HepG2 (cell line): ENCODE data around the gene PCBP1. TPM values are rescaled to one million over a fixed set of nuclear protein-coding genes. Genes with fewer than 3 reads are reported as not detected.
A peak's percentile ranks its signal among the peaks of the same experiment; 100 is the strongest.

ENCODE experiments used
- DR1 ChIP-seq: sonication (generic); formaldehyde crosslinking; IDR thresholded peaks from 2 replicates; pipeline ENCODE4 v1.8.0; 2021; ENCODE audit warnings: mild to moderate bottlenecking, missing genetic modification reagents, inconsistent platforms
- FOSL1 ChIP-seq: sonication (generic); formaldehyde crosslinking; IDR thresholded peaks from 2 replicates; pipeline ENCODE4 v1.9.0; 2021; ENCODE audit warnings: missing genetic modification reagents, borderline replicate concordance
- JUNB ChIP-seq: sonication (generic); formaldehyde crosslinking; IDR thresholded peaks from 2 replicates; pipeline ENCODE4 v1.8.0; 2022; ENCODE audit warnings: missing genetic modification reagents, mild to moderate bottlenecking, borderline replicate concordance
- NR2F2 ChIP-seq: IDR thresholded peaks from 2 replicates; pipeline ENCODE4 v1.6.1; 2012; ENCODE audit warnings: low read depth, inconsistent platforms, borderline replicate concordance
- RFX1 ChIP-seq: fragments of 450-650 bp; IDR thresholded peaks from 2 replicates; pipeline ENCODE4 v1.6.1; 2017
- SNAPC4 ChIP-seq: sonication (generic); formaldehyde crosslinking; IDR thresholded peaks from 2 replicates; pipeline ENCODE4 v1.4.0; 2020; ENCODE audit warnings: mild to moderate bottlenecking, missing genetic modification reagents
- STAT5B ChIP-seq: sonication (generic); formaldehyde crosslinking; IDR thresholded peaks from 2 replicates; pipeline ENCODE4 v1.4.0; 2020; ENCODE audit warnings: missing genetic modification reagents
- ZBTB2 ChIP-seq: sonication (generic); formaldehyde crosslinking; IDR thresholded peaks from 2 replicates; pipeline ENCODE4 v1.8.0; 2022; ENCODE audit warnings: low read depth, missing genetic modification reagents
- ZKSCAN5 ChIP-seq: sonication (generic); formaldehyde crosslinking; IDR thresholded peaks from 2 replicates; pipeline ENCODE4 v1.5.1; 2020; ENCODE audit warnings: mild to moderate bottlenecking, missing genetic modification reagents
- ZNF160 ChIP-seq: sonication (generic); formaldehyde crosslinking; IDR thresholded peaks from 2 replicates; pipeline ENCODE4 v1.8.0; 2022; ENCODE audit warnings: mild to moderate bottlenecking, inconsistent platforms, missing genetic modification reagents
- ZNF205 ChIP-seq: IDR thresholded peaks from 2 replicates; pipeline ENCODE4 v1.6.1; 2018; ENCODE audit warnings: missing biosample characterization, missing genetic modification reagents
- ZNF230 ChIP-seq: sonication (generic); formaldehyde crosslinking; IDR thresholded peaks from 2 replicates; pipeline ENCODE4 v1.4.0; 2020; ENCODE audit warnings: mild to moderate bottlenecking, missing genetic modification reagents
- ZNF329 ChIP-seq: sonication (generic); formaldehyde crosslinking; IDR thresholded peaks from 2 replicates; pipeline ENCODE4 v1.9.0; 2021; ENCODE audit warnings: low read depth, mild to moderate bottlenecking, missing genetic modification reagents
- ZNF333 ChIP-seq: sonication (generic); formaldehyde crosslinking; IDR thresholded peaks from 2 replicates; pipeline ENCODE4 v1.4.0; 2020; ENCODE audit warnings: mild to moderate bottlenecking, missing genetic modification reagents, borderline replicate concordance
- ZNF33A ChIP-seq: sonication (generic); formaldehyde crosslinking; IDR thresholded peaks from 2 replicates; pipeline ENCODE4 v1.5.1; 2020; ENCODE audit warnings: missing genetic modification reagents, mild to moderate bottlenecking, moderate library complexity, borderline replicate concordance
- ZNF441 ChIP-seq: sonication (generic); formaldehyde crosslinking; IDR thresholded peaks from 2 replicates; pipeline ENCODE4 v1.7.0; 2021; ENCODE audit warnings: missing genetic modification reagents, borderline replicate concordance
- ZNF451 ChIP-seq: sonication (generic); formaldehyde crosslinking; IDR thresholded peaks from 2 replicates; pipeline ENCODE4 v1.5.0; 2020; ENCODE audit warnings: mild to moderate bottlenecking, missing genetic modification reagents
- ZNF556 ChIP-seq: sonication (generic); formaldehyde crosslinking; IDR thresholded peaks from 2 replicates; pipeline ENCODE4 v1.4.0; 2020; ENCODE audit warnings: mild to moderate bottlenecking, missing genetic modification reagents, borderline replicate concordance
- ZNF615 ChIP-seq: sonication (generic); formaldehyde crosslinking; IDR thresholded peaks from 2 replicates; pipeline ENCODE4 v1.5.0; 2020; ENCODE audit warnings: mild to moderate bottlenecking, missing genetic modification reagents, borderline replicate concordance
- polyA plus RNA-seq, 8 experiments: library from polyadenylated mRNA; depleted of rRNA in 3 of 8; stranded (reverse) in 7 of 8; unstranded in 1 of 8; fragments of >200 nt; fragmentation: Illumina TruSeq in 4 of 8; extraction: Trizol in 4 of 8; gene quantifications; 2 replicates each; pipeline versions ENCODE4 v1.2.1 to v1.2.3, GENCODE V29; 2011 to 2016; ENCODE audit warnings: low read depth in 4 of 8, missing spikeins in 1 of 8, mixed read lengths in 1 of 8; ENCODE audit not compliant: insufficient read depth in 1 of 8
- total RNA-seq, 5 experiments: library from RNA; depleted of rRNA; stranded (reverse); fragments of >200 nt; fragmentation: Illumina TruSeq; extraction: Trizol; gene quantifications; 2 replicates each; pipeline ENCODE4 v1.2.3, GENCODE V29; 2016; ENCODE audit warnings: low read depth in 1 of 5

PCBP1 gene
- total and polyA plus RNA-seq, 2 of the 13 experiments (the other 11 are each of a cell fraction or from before 2014, with no cell fraction given): 32.0 to 137 TPM

GRCh38 chr2:70087702-70088597 is 673 bp downstream of the PCBP1 start (continued):
- TF ChIP-seq ZNF333 (CRISPR knock-in tag): peak; percentile 97; the same call in 1 of the 2 replicates
- TF ChIP-seq ZNF205 (CRISPR knock-in tag): 0 out of 2 replicates have a peak, but pooled peaks have one; percentile 34
- TF ChIP-seq ZNF451 (CRISPR knock-in tag): peak; percentile 59; the same call in 1 of the 2 replicates
- TF ChIP-seq ZNF230 (CRISPR knock-in tag): peak; percentile 31; the same call in 1 of the 2 replicates
- no peak for TF ChIP-seq RFX1
- TF ChIP-seq SNAPC4 (CRISPR knock-in tag): peak; percentile 75; the same call in 1 of the 2 replicates
- no peak for TF ChIP-seq JUNB
- TF ChIP-seq ZNF615: no peak
- TF ChIP-seq DR1: peak; percentile 38; the same call in 1 of the 2 replicates
- TF ChIP-seq STAT5B (CRISPR knock-in tag): peak; percentile 30; the same call in 1 of the 2 replicates
- TF ChIP-seq ZNF556 (CRISPR knock-in tag): no peak; the same call in 1 of the 2 replicates
- TF ChIP-seq ZNF33A (CRISPR knock-in tag): no peak
- 0 out of 2 replicates have a peak, but pooled peaks have one; percentile 62 for TF ChIP-seq ZNF329
- TF ChIP-seq NR2F2: no peak
- peak; percentile 43 for TF ChIP-seq ZNF441 (CRISPR knock-in tag)
- peak; percentile 23; the same call in 1 of the 2 replicates for TF ChIP-seq ZKSCAN5 (CRISPR knock-in tag)
- TF ChIP-seq FOSL1 (CRISPR knock-in tag): no peak
- TF ChIP-seq ZBTB2 (CRISPR knock-in tag): no peak
- 0 out of 2 replicates have a peak, but pooled peaks have one; percentile 29 for TF ChIP-seq ZNF160 (CRISPR knock-in tag)
